ENCODE measurements around the gene NTNG1. TPM values are rescaled to one million over a fixed set of nuclear protein-coding genes. Genes with fewer than 3 reads are reported as not detected.

NTNG1 gene
- total and polyA plus RNA-seq, 2 of the 8 experiments (the other 6 are each of a cell fraction or from before 2014, with no cell fraction given): 1.2 to 4.1 TPM

- TF ChIP-seq EP300 (IDR thresholded peaks at IDR 0.05; ENCODE audit: borderline replicate concordance in 1 of 2, low read depth in 2 of 2, low read length in 2 of 2): 0 out of 3 replicates have a peak, but pooled peaks of 1 of the 2 experiments have one; percentile 9
- no peak for TF ChIP-seq NRF1 (IDR thresholded peaks at IDR 0.05; ENCODE audit: low read depth, low read length)
- TF ChIP-seq TAF1 (IDR thresholded peaks at IDR 0.05; ENCODE audit: low read depth, low read length): no peak
- TF ChIP-seq KDM1A (IDR thresholded peaks at IDR 0.05; ENCODE audit: borderline replicate concordance, low read length): no peak
- TF ChIP-seq CHD2 (IDR thresholded peaks at IDR 0.05; ENCODE audit: low read length): no peak
- no peak; the same call in 1 of the 2 replicates for TF ChIP-seq TEAD4 (IDR thresholded peaks at IDR 0.05; ENCODE audit: low read depth, low read length)
Observed at GRCh38 chr1:107140703-107141490, at the start of gene NTNG1 (continued).
